Epithelial cell of proximal tubule (primary cell): ENCODE data around the gene CKAP2L. TPM values are rescaled to one million over a fixed set of nuclear protein-coding genes. Genes with fewer than 3 reads are reported as not detected.

Source experiments
- DNase-seq: peaks from one replicate; pipeline ENCODE4 v3.0.0-alpha.2; 2011; ENCODE audit warnings: low read depth
- H3K4me3 ChIP-seq: 2 replicates; pipeline ENCODE4 v1.5.1; 2011; ENCODE audit warnings: low read depth, mild to moderate bottlenecking, low read length
- total RNA-seq: library from RNA; depleted of rRNA; stranded (reverse); fragments of >200 nt; gene quantifications from 2 replicates; pipeline ENCODE4 v1.2.3, GENCODE V29; 2015
- TF ChIP-seq, protein P1 (sequence below): conservative IDR thresholded peaks from 2 replicates; pipeline ENCODE4 v1.5.1; 2012; ENCODE audit warnings: low read depth, mild to moderate bottlenecking, low read length

Gene CKAP2L, protein sequence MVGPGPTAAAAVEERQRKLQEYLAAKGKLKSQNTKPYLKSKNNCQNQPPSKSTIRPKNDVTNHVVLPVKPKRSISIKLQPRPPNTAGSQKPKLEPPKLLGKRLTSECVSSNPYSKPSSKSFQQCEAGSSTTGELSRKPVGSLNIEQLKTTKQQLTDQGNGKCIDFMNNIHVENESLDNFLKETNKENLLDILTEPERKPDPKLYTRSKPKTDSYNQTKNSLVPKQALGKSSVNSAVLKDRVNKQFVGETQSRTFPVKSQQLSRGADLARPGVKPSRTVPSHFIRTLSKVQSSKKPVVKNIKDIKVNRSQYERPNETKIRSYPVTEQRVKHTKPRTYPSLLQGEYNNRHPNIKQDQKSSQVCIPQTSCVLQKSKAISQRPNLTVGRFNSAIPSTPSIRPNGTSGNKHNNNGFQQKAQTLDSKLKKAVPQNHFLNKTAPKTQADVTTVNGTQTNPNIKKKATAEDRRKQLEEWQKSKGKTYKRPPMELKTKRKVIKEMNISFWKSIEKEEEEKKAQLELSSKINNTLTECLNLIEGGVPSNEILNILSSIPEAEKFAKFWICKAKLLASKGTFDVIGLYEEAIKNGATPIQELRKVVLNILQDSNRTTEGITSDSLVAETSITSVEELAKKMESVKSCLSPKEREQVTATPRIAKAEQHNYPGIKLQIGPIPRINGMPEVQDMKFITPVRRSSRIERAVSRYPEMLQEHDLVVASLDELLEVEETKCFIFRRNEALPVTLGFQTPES
- 18.8 and 23.4 TPM in 2 replicates for total RNA-seq

GRCh38 chr2:112764071-112765044, at the start of gene CKAP2L:
Gene CKAP2L, minus strand, starts transcription at chr2:112764609. Its CDS starts 11 bp downstream, at chr2:112764598.
- TF ChIP-seq, protein P1, sequence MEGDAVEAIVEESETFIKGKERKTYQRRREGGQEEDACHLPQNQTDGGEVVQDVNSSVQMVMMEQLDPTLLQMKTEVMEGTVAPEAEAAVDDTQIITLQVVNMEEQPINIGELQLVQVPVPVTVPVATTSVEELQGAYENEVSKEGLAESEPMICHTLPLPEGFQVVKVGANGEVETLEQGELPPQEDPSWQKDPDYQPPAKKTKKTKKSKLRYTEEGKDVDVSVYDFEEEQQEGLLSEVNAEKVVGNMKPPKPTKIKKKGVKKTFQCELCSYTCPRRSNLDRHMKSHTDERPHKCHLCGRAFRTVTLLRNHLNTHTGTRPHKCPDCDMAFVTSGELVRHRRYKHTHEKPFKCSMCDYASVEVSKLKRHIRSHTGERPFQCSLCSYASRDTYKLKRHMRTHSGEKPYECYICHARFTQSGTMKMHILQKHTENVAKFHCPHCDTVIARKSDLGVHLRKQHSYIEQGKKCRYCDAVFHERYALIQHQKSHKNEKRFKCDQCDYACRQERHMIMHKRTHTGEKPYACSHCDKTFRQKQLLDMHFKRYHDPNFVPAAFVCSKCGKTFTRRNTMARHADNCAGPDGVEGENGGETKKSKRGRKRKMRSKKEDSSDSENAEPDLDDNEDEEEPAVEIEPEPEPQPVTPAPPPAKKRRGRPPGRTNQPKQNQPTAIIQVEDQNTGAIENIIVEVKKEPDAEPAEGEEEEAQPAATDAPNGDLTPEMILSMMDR: no peak
- DNase-seq: peak; percentile 71
- H3K4me3 ChIP-seq: peak within 1 kb of the TSS; percentile 95

- TF ChIP-seq, protein P1: no peak
- no peak overlapping the region for H3K4me3 ChIP-seq
- DNase-seq: no peak
Observed at GRCh38 chr2:112813280-112813966, 49.0 kb upstream of the CKAP2L start.

DNA sequence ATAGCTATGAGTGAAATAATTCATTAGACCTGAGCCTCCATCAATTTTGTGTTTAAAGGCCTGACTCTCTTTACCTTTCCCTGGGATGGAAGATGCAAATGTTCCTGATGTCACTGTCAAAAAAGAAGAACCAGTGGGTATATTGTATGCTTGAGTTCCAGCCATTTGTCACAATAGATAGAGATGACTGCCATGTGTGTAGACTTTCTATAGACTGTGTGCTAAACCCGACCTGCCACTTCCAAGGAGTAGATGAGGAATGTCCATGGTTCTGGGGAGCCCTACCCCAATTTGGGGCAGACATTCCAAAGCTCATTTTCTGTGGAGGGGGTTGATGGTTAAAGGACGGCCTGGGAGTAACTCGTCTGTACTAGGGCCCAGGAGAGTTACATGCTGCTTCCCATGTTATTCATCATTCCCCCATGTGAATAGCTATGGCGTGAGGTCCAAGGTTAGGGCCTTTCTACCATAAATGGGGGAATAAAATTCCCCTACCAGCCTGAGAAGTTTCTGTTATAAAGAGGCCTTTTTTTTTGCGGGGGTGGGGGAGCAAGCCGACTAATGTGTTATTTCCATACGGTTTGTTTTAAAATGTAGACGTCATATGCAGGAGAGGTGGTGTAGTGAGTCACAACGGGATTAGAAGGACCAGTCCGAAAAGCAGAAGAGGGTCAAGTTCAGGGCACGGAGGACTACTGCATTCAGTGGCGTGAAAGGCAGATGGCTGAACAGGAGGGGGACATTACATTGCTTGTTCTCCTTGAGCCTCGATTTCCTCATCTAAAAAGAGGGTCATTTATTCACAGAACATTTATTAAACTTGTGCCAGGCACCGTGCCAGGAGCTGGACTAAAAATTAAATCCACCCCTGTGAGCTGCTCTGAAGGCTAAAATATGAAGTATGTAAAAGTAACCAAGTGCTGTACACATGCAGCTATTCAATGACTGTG, 48.2 kb upstream of the CKAP2L start:
- TF ChIP-seq, protein P1: no peak
- no peak for DNase-seq
- H3K4me3 ChIP-seq: no peak overlapping the region

- no peak overlapping the region for H3K4me3 ChIP-seq
- peak; percentile 80 for DNase-seq
- TF ChIP-seq, protein P1: no peak
Observed at GRCh38 chr2:112811841-112812306, 47.5 kb upstream of the CKAP2L start.

DNA sequence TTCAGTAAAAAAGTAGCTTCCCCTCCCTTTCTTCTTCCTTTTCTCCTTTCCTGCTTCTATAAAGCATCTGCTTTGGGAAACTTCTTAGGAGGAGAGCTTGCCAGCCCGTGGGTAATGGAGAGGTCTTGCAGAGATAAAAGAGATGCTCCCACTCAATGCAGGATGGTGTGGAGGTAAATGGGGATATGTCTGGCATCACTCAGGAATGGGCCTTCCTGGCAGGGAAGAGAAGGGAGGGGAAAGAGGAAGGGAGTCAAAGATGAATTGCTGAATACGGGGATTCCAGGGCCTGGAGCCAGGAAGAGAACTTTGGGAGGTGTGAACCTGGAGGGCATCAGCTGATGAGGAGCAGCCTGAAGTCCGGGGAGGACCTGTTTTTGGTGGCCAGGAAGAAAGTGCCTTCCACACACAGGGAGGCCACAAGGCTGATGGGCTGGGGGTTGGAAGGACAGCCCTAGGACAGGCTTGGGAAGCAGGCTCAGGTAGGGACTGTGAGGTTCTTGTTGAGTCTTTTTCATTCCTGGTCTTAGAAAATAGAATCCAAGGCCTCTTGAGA, 46.9 kb upstream of the CKAP2L start:
- no peak overlapping the region for H3K4me3 ChIP-seq
- DNase-seq: no peak
- TF ChIP-seq, protein P1: no peak
